DMS 273 (cell line): ENCODE measurements around the gene XKR3.
"Not testable (repeated sequence)": the region's sequence is repeated elsewhere in the genome, so short reads cannot be mapped to it uniquely, and the experiment has no call there.

Experiments used
- DNase-seq: peaks from one replicate; lab custom pipeline; 2025; ENCODE audit not compliant: unreplicated experiment; lab: John Stamatoyannopoulos, UW

The XKR3 gene

GRCh38 chr22:16824716-16825687 lies at the start of gene XKR3:
Gene XKR3 (minus strand): TSS chr22:16825411. CDS start chr22:16808073, 17,338 bp downstream.
- no peak for DNase-seq

- DNase-seq, result not testable (repeated sequence)
Measured at GRCh38 chr22:16869640-16870039, 44.4 kb upstream of the XKR3 start.

GRCh38 chr22:16866167-16866566 lies 41.0 kb upstream of the XKR3 start:
- DNase-seq, result no peak

GRCh38 chr22:16856851-16857250 lies 31.6 kb upstream of the XKR3 start:
- not testable (repeated sequence) for DNase-seq

- no peak for DNase-seq
Measured at GRCh38 chr22:16854631-16855030, 29.4 kb upstream of the XKR3 start.

GRCh38 chr22:16851268-16851996 lies 26.2 kb upstream of the XKR3 start:
- DNase-seq, result not testable (repeated sequence)

- no peak for DNase-seq
Measured at GRCh38 chr22:16847271-16847670, 22.1 kb upstream of the XKR3 start.

GRCh38 chr22:16845881-16846280 lies 20.7 kb upstream of the XKR3 start:
- DNase-seq, result no peak

GRCh38 chr22:16845465-16845864 lies 20.3 kb upstream of the XKR3 start:
- no peak for DNase-seq

GRCh38 chr22:16844529-16844928 lies 19.3 kb upstream of the XKR3 start:
- DNase-seq, result no peak

- no peak for DNase-seq
Measured at GRCh38 chr22:16838073-16838472, 12.9 kb upstream of the XKR3 start.

GRCh38 chr22:16834971-16835370 lies 9.8 kb upstream of the XKR3 start:
- DNase-seq, result no peak

- no peak for DNase-seq
Measured at GRCh38 chr22:16831257-16831656, 6.0 kb upstream of the XKR3 start.

GRCh38 chr22:16829985-16830384 lies 4.8 kb upstream of the XKR3 start:
- no peak for DNase-seq

- DNase-seq, result no peak
Measured at GRCh38 chr22:16828876-16829275, 3.7 kb upstream of the XKR3 start.

- no peak for DNase-seq
Measured at GRCh38 chr22:16827506-16827905, 2.3 kb upstream of the XKR3 start.

- no peak for DNase-seq
Measured at GRCh38 chr22:16819249-16819648, 6.0 kb downstream of the XKR3 start.

- DNase-seq, result no peak
Measured at GRCh38 chr22:16818538-16818937, 6.7 kb downstream of the XKR3 start.

GRCh38 chr22:16815073-16815472 lies 10.1 kb downstream of the XKR3 start:
- DNase-seq, result no peak

GRCh38 chr22:16810188-16810802 lies 14.9 kb downstream of the XKR3 start:
- no peak for DNase-seq

- no peak for DNase-seq
Measured at GRCh38 chr22:16808744-16809143, 16.5 kb downstream of the XKR3 start.

GRCh38 chr22:16807109-16807508 lies 18.1 kb downstream of the XKR3 start:
- no peak for DNase-seq
